ENCODE data around the gene PYCR2.
"Not testable (repeated sequence)": the region's sequence is repeated elsewhere in the genome, so short reads cannot be mapped to it uniquely, and the experiment has no call there.

PYCR2 gene

GRCh38 chr1:225923692-225924555, at the start of gene PYCR2:
Gene PYCR2, minus strand, starts transcription at chr1:225924250. Its CDS starts 140 bp downstream, at chr1:225924110.
- DNase-seq = peak; percentile 96

- no peak for DNase-seq
Observed at GRCh38 chr1:225973158-225973557, 49.1 kb upstream of the PYCR2 start.

GRCh38 chr1:225972344-225973152, 48.5 kb upstream of the PYCR2 start:
- no peak for DNase-seq

- not testable (repeated sequence) for DNase-seq
Observed at GRCh38 chr1:225970592-225971157, 46.6 kb upstream of the PYCR2 start.

GRCh38 chr1:225969751-225970150, 45.7 kb upstream of the PYCR2 start:
- DNase-seq = not testable (repeated sequence)

GRCh38 chr1:225965231-225965630, 41.2 kb upstream of the PYCR2 start:
- no peak for DNase-seq

- no peak for DNase-seq
Observed at GRCh38 chr1:225963735-225964530, 39.9 kb upstream of the PYCR2 start.

GRCh38 chr1:225962440-225962975, 38.5 kb upstream of the PYCR2 start:
- DNase-seq = peak; percentile 83

GRCh38 chr1:225961659-225962439, 37.8 kb upstream of the PYCR2 start:
- DNase-seq = no peak

GRCh38 chr1:225958041-225958440, 34.0 kb upstream of the PYCR2 start:
- DNase-seq = no peak

- DNase-seq = no peak
Observed at GRCh38 chr1:225954753-225955152, 30.7 kb upstream of the PYCR2 start.

GRCh38 chr1:225953315-225953714, 29.3 kb upstream of the PYCR2 start:
- DNase-seq = no peak

GRCh38 chr1:225950905-225951497, 27.0 kb upstream of the PYCR2 start:
- DNase-seq = no peak

GRCh38 chr1:225949041-225949440, 25.0 kb upstream of the PYCR2 start:
- DNase-seq = no peak

DNA sequence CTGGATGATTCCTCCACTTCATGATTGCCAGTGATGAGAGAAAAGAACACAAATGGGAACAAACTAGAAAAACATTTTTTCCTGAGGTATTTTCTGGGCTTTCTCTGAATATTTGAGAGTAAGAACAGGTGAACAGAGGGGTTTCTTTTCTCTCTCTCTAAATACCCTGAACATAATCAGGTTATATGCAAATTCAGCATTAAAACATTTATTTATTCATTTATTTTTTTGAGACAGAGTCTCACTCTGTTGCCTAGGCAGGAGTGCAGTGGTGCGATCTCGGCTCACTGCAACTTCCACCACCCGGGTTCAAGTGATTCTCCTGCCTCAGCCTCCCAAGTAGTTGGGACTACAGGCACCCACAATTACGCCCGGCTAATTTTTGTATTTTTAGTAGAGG, 22.8 kb upstream of the PYCR2 start:
- DNase-seq = no peak

GRCh38 chr1:225946082-225946620, 22.1 kb upstream of the PYCR2 start:
- DNase-seq = no peak

GRCh38 chr1:225945564-225945963, 21.5 kb upstream of the PYCR2 start:
- no peak for DNase-seq

DNA sequence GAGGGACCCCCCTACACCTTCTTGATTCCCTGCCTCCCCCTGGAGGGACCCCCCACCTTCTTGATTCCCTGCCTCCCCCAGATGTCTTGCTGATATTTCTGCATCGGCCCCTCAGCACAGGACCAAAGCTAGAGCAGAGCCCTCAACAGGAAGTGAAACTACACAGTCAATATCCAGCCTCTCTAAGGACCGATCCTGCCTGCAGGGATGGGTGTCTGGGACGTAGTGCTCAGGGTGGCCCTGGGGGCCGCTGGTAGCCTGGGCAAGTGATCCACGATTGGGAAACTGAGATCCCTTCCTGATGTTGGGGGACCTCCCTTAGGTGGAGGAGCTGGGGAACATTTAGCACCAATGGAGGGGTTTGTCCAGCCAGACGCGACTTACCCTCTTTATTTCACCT, 20.9 kb upstream of the PYCR2 start:
- no peak for DNase-seq

DNA sequence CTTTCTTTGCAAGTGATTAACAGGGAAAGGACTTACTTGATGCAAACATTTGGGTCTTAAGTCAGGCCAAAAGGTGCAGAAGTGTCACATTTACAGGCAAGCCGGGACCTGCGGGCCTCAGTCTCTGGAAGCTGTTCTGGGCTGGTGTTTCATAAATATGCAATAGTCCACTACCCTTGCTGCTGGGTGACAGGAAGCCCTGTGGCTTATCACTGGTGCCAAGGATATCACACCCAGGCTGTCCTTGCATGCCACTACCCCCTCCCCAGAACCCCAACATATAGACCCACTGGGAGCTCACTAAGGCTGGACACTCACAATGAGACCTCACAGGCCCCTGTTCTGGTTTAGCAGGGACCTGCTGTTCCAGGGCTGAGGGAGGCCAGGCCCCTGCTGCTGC, 20.3 kb upstream of the PYCR2 start:
- DNase-seq = no peak

DNA sequence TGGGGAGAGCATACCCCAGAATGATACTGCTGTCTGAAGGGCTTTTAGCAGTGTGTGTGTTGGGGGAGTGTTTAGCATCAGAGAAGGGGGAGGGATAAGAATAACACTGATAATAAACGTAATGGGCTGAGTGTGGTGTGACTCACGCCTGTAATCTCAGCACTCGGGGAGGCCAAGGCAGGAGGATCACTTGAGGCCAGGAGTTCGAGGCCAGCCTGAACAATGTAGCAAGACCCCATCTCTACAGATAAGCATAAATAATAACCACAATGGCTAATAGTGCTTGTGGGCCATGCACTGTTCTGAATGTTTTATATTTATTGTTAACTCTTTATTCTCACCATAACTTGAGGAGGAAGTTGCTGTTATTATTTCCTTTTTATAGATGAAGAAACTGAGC, 19.5 kb upstream of the PYCR2 start:
- no peak for DNase-seq

DNA sequence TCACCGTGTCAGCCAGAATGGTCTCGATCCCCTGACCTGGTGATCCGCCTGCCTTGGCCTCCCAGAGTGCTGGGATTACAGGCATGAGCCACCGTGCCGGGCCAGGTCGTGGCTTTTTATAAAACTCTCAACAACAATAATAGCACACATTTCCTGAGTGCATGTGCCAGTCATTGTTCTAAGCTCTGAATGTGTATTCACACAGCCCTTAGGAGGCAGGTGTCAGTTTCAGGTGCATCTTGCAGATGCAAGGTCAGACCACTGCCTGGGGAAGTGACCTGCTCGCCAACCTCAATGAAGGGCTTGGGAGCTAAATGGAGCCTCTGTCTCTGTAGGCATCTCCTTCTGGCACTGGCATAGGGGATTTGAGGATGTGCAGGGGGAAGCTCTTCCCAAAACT, 18.5 kb upstream of the PYCR2 start:
- DNase-seq = no peak
